Stimulated activated CD8-positive, alpha-beta memory T cell treated with anti-CD3 and anti-CD28 coated beads, Interleukin-15, amount 100 ng/mL, for 48 hours (primary cell): Measurements from ENCODE around the gene YIPF3.
"Not testable (repeated sequence)": the region's sequence is repeated elsewhere in the genome, so short reads cannot be mapped to it uniquely, and the experiment has no call there.

ENCODE experiments used
- DNase-seq, 2 donors: peaks; one replicate each; pipeline ENCODE4 v3.0.0-alpha.2; 2020; ENCODE audit warnings: low read depth in 2 of 2

The YIPF3 gene

GRCh38 chr6:43493230-43493629 is 23.5 kb downstream of the YIPF3 start:
- no peak for DNase-seq

- no peak for DNase-seq
These were observed 24.1 kb downstream of the YIPF3 start for GRCh38 chr6:43492673-43493072.

- no peak for DNase-seq
These were observed 24.7 kb downstream of the YIPF3 start for GRCh38 chr6:43491750-43492661.

- no peak for DNase-seq
These were observed 26.2 kb downstream of the YIPF3 start for GRCh38 chr6:43490523-43490939.

GRCh38 chr6:43489277-43490072 is 27.3 kb downstream of the YIPF3 start:
- DNase-seq: no peak

- DNase-seq: no peak
These were observed 28.0 kb downstream of the YIPF3 start for GRCh38 chr6:43488667-43489276.

GRCh38 chr6:43481591-43482236 is 35.0 kb downstream of the YIPF3 start:
- DNase-seq: no peak

- no peak for DNase-seq
These were observed 35.7 kb downstream of the YIPF3 start for GRCh38 chr6:43481075-43481474.

GRCh38 chr6:43478008-43478372 is 38.7 kb downstream of the YIPF3 start:
- no peak for DNase-seq

GRCh38 chr6:43477235-43478007 is 39.3 kb downstream of the YIPF3 start, which contains the start of gene TJAP1:
Gene TJAP1, plus strand, starts transcription at chr6:43477570. Its CDS starts 21,432 bp downstream, at chr6:43499002.
- peak; percentile 95 for DNase-seq

GRCh38 chr6:43476746-43477145 is 40.0 kb downstream of the YIPF3 start:
- no peak for DNase-seq

- DNase-seq: no peak
These were observed 41.2 kb downstream of the YIPF3 start for GRCh38 chr6:43475516-43475915.

GRCh38 chr6:43472515-43472914 is 44.2 kb downstream of the YIPF3 start:
- no peak for DNase-seq

GRCh38 chr6:43471399-43471798 is 45.3 kb downstream of the YIPF3 start:
- DNase-seq: no peak

- DNase-seq: no peak
These were observed 46.8 kb downstream of the YIPF3 start for GRCh38 chr6:43469947-43470346.

GRCh38 chr6:43468748-43469681 is 47.7 kb downstream of the YIPF3 start:
- no peak for DNase-seq

GRCh38 chr6:43468240-43468639 is 48.5 kb downstream of the YIPF3 start:
- no peak for DNase-seq

GRCh38 chr6:43467752-43468151 is 49.0 kb downstream of the YIPF3 start:
- no peak for DNase-seq

- DNase-seq: not testable (repeated sequence)
These were observed 49.5 kb downstream of the YIPF3 start for GRCh38 chr6:43467265-43467664.

GRCh38 chr6:43465948-43466347 is 50.8 kb downstream of the YIPF3 start:
- no peak for DNase-seq
